Right forelimb (tissue), 1 donor: ENCODE data around the gene RABEP2.
"Not testable (repeated sequence)": the region's sequence is repeated elsewhere in the genome, so short reads cannot be mapped to it uniquely, and the experiment has no call there.

Experiments
- DNase-seq: peaks from one replicate; pipeline ENCODE4 v3.0.0-alpha.2; 2018

The RABEP2 gene

GRCh38 chr16:28878083-28878926, 46.7 kb downstream of the RABEP2 start, which contains the start of gene ATP2A1:
TSS of gene ATP2A1 (plus strand) at chr16:28878488. CDS start at chr16:28878672, 184 bp downstream.
- no peak for DNase-seq

DNA sequence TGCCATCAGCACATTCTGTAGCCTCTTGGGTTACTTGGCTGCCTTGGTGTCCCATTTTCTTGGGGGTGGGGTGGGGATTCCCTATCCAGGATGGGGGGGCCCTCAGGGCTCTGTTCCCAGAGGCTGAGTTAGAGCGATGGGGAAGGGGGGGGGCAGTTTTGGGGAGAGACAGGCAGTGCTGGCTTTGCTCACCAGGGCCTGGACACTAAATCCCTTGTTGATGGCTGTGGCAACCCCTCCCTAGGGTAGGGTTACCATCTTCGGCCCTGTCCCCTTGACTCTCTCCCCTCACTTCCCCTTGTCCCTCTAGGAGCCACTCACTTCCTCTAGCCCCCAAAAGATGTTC, 47.4 kb downstream of the RABEP2 start:
- DNase-seq = no peak

DNA sequence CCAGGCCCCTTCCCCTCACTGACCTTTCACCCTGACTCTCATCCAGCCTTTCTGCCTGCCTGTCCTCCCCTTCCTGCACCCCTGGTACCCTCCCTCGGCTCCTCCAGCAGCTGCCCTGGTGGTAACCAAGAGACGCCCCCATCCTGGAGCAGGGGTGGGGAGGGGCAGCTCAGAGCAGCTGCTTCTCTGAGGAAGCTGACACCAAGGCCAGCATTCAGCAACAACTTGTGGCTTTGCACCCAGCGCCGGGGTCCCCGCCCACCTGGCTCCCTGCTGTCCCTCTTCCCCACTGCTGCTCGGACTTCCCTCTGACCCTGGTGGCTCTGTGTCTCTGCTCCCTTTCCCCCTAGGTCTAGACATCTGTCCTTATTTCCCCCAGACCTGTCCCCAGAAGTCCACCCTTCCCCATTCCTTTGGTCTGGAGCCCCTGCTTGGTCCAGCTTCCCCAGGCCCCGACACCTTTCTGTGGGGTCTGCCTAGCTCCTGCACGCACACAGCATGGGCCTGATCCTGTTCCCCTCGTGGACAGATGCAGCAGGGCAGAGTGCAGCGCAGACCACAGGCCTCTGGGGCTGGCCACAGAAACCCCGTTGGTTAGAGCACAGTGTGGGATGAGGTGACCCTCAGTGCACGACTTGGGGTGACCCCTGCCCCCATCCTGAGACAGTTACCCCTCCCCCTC, 47.9 kb downstream of the RABEP2 start:
- peak; percentile 59 for DNase-seq

DNA sequence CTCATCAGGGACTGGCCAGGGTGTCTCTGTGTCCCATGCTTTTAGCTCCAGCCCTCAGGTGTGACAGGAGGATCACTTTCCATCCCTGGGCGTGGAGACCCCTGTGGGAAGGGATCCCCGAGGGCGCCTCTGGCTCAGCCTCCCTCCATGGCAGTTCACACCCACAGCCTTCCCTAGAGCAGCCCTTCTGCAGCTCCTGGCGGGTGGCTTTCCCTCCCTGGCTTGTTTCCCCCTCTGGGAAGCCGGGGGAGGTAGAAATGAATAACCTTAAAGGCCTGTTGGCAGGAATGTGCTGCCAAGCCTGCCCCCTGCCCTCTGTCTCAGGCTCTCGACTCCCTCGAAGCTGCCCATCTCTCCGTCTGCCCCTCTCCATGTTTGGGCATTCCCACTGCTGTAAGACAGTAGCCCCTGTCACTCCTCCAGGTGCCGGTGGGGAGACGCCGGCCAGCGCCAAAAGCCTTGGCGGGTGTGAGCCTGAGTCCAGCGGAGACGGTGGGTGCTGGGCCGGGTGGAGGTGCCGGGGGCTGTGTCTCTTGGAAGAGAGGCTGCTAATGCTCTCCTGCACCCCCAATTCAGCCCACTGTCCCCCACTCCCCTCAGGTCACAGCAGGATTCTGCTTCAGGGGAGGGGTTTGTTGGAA, 48.9 kb downstream of the RABEP2 start:
- no peak for DNase-seq

- peak; percentile 63 for DNase-seq
Measured at GRCh38 chr16:28875134-28876018, 49.7 kb downstream of the RABEP2 start.

DNA sequence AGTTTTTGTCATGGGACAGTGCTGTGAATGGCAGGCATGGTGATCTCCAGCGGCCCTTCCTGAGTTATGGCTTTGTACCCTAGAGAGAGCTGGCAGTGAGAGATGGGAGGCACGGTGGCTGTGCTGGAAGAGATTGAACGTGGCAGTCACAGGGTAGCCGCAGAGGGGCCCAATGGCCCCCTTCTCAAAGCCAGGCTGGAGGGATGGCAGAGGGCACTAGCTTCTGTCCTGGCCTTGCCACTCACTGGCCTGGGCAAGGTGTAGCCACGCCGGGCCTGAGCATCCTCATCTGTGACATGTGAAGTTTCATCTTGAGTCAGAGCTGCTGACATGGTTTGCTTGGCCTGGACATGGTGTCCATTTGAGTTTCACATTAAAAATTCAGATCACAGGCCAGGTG, 50.6 kb downstream of the RABEP2 start:
- no peak for DNase-seq

- no peak for DNase-seq
Measured at GRCh38 chr16:28873543-28874201, 51.4 kb downstream of the RABEP2 start.

- no peak for DNase-seq
Measured at GRCh38 chr16:28872952-28873351, 52.1 kb downstream of the RABEP2 start.

DNA sequence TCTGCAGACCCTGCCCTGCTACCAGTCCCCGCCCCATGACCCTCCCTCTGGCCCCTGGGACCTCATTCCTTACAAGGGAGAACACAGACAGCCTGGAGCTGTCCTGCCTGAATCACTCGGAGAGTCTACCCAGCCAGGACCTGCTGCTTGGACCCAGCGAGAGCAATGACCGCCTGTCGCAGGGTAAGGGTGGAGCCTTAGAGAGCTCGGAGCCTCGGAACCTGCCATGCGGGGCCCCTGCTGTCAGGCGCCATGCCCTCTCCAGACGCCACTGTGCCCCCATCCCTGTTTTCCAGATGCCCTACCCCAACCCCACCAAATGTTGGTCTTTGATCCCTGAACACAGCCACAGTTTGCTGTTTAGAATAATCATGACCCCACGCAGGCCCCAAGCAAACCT, 55.8 kb downstream of the RABEP2 start:
- no peak for DNase-seq

DNA sequence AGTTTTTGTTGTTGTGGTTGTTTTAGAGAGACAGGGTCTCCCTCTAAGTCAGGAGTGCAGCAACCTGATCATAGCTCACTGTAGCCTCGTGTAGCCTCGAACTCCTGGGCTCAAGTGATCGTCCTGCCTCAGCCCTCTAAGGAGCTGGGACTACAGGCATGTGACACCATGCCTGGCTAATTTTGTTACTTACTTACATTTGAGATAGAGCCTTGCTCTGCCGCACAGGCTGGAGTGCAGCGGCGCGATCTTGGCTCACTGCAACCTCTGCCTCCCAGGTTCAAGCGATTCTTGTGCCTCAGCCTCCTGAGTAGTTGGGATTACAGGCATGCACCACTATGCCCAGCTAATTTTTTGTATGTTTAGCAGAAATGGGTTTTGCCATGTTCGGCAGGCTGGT, 57.4 kb downstream of the RABEP2 start:
- not testable (repeated sequence) for DNase-seq

DNA sequence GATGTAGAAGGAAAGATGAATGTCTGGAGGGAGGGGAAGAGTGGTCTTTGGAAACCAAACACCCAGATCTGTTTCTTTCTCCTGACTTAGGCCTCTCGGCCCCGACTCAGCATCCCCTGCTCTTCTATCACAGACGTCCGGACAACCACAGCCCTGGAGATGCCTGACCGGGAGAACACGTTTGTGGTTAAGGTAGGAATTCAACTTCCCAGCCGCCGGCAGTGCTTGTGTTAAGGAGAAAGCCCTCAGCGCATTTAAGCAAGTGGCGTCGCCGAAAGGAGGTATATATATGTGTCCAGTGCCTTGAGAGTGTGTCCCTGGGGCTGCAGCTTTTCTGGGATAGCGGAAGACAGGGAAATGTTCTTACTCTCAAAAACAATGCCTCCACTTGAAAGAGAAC, 57.8 kb downstream of the RABEP2 start:
- DNase-seq = no peak

DNA sequence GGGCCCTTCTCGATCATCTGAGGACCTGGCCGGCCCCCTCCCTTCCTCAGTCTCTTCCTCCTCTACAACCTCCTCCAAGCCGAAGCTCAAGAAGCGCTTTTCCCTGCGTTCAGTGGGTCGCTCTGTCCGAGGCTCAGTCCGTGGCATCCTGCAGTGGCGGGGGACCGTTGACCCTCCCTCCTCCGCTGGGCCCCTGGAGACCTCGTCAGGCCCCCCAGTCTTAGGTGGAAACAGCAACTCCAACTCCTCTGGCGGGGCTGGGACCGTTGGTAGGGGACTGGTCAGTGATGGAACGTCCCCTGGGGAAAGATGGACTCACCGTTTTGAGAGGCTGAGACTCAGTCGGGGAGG, 58.6 kb downstream of the RABEP2 start:
- DNase-seq = no peak

- no peak for DNase-seq
Measured at GRCh38 chr16:28865722-28866453, 59.1 kb downstream of the RABEP2 start.

- no peak for DNase-seq
Measured at GRCh38 chr16:28865001-28865688, 59.9 kb downstream of the RABEP2 start.

DNA sequence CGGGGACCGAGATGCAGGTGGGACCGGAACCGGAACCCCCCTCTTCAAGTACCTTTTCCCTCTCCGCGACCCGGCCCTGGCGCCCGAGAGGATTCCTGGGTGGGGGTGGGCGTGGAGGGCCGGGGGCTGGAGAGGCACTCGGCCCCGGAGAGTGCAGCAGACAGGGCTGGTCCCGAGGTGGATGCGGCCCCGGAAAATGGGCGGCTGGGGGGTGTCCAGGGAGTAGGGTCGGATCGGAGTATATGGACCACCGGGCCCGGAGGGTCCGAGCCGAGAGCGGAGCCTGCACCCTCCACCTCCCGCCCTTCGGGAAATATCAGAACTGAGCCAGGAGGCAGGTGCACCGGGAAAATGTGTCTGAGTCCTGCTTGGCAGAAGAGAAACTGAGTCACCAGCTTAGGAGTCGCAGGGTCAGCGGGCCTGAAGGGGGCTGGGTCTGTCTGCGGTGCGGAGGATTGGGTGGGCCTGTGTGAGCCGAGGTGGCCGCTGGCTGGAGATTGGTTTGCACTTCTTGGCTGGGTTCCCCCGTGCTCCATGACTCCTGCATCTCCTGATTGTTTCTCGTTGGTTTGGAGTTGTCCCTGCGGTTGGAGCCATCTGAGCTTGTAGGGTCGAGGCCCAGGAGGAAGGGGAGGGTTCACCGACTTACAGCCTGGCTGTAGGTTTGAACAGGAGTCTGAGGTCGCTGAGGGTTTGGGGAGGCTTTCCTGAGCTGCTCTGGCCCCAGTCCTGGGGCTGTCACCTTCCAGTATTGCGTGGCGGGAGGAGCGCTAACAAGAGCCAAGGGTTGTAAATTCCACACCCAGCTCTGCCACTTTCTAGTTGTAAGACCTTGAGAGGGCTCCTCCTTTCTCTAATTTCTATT, 60.9 kb downstream of the RABEP2 start:
- DNase-seq = peak; percentile 67

GRCh38 chr16:28859326-28859725, 65.7 kb downstream of the RABEP2 start:
- DNase-seq = no peak

DNA sequence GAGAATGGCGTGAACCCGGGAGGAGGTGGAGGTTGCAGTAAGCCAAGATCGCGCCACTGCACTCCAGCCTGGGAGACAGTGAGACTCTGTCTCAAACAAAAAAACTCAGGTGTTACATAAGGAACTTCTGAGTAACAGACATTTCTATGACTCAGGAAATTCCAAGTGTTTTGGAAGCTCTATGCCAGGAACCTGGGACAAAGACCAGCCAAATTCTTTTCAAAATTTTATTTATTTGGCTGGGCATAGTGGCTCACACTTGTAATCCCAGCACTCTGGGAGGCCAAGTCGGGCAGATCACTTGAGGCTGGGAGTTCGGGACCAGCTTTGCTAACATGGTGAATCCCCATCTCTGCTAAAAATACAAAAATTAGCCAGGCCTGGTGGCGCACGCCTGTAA, 66.6 kb downstream of the RABEP2 start:
- no peak for DNase-seq
